ENCODE measurements around the gene WNK1.

- TF ChIP-seq CTCF (conservative IDR thresholded peaks at IDR 0.05; ENCODE audit: low read length) (no peak), EZH2phosphoT487 (IDR thresholded peaks at IDR 0.05; ENCODE audit: borderline replicate concordance, low read depth, low read length) (no peak)
These were observed 191.8 kb downstream of the WNK1 start for GRCh38 chr12:944211-944610.
